ENCODE results near the gene ATRIP.

ATRIP gene

GRCh38 chr3:48416091-48416505, 30.4 kb upstream of the ATRIP start:
- Mint-ChIP-seq H3K4me1 (no peaks in the 10 kb centered on the region), H3K27ac (no peak overlapping the region), H3K9me3 (no peaks in the 10 kb centered on the region), H3K36me3 (no peaks in the 10 kb centered on the region), H3K4me3 (no peak overlapping the region)
- no peak for ATAC-seq
- DNase-seq (ENCODE audit: low spot score in 2 of 2), result no peak

GRCh38 chr3:48416546-48416945, 30.0 kb upstream of the ATRIP start:
- Mint-ChIP-seq H3K36me3 (no peaks in the 10 kb centered on the region), H3K4me3 (no peak overlapping the region), H3K4me1 (no peaks in the 10 kb centered on the region), H3K27ac (no peak overlapping the region), H3K9me3 (no peaks in the 10 kb centered on the region)
- DNase-seq (ENCODE audit: low spot score in 2 of 2) (no peak), ATAC-seq (no peak)

- no peak overlapping the region for H3K27ac Mint-ChIP-seq
- DNase-seq (ENCODE audit: low spot score in 2 of 2), result no peak
- H3K36me3 Mint-ChIP-seq, result no peaks in the 10 kb centered on the region
- no peaks in the 10 kb centered on the region for H3K9me3 Mint-ChIP-seq
- H3K4me1 Mint-ChIP-seq, result no peaks in the 10 kb centered on the region
- ATAC-seq, result no peak
- no peak overlapping the region for H3K4me3 Mint-ChIP-seq
Observed at GRCh38 chr3:48417529-48418108, 28.9 kb upstream of the ATRIP start.

GRCh38 chr3:48418140-48418539, 28.4 kb upstream of the ATRIP start:
- DNase-seq (ENCODE audit: low spot score in 2 of 2), result no peak
- Mint-ChIP-seq H3K27ac (no peak overlapping the region), H3K4me1 (no peaks in the 10 kb centered on the region), H3K4me3 (no peak overlapping the region), H3K9me3 (no peaks in the 10 kb centered on the region), H3K36me3 (no peaks in the 10 kb centered on the region)
- no peak for ATAC-seq

GRCh38 chr3:48418651-48419050, 27.9 kb upstream of the ATRIP start:
- Mint-ChIP-seq H3K27ac (no peak overlapping the region), H3K4me1 (no peaks in the 10 kb centered on the region), H3K4me3 (no peak overlapping the region), H3K36me3 (no peaks in the 10 kb centered on the region), H3K9me3 (no peaks in the 10 kb centered on the region)
- no peak for DNase-seq (ENCODE audit: low spot score in 2 of 2)
- no peak for ATAC-seq

GRCh38 chr3:48419149-48419548, 27.4 kb upstream of the ATRIP start:
- ATAC-seq (no peak), DNase-seq (ENCODE audit: low spot score in 2 of 2) (no peak)
- no peak overlapping the region for H3K27ac Mint-ChIP-seq
- H3K9me3 Mint-ChIP-seq, result no peaks in the 10 kb centered on the region
- no peaks in the 10 kb centered on the region for H3K4me1 Mint-ChIP-seq
- H3K36me3 Mint-ChIP-seq, result no peaks in the 10 kb centered on the region
- H3K4me3 Mint-ChIP-seq, result no peak overlapping the region

GRCh38 chr3:48419597-48419996, 26.9 kb upstream of the ATRIP start:
- H3K9me3 Mint-ChIP-seq, result no peaks in the 10 kb centered on the region
- H3K4me1 Mint-ChIP-seq, result no peaks in the 10 kb centered on the region
- no peak overlapping the region for H3K4me3 Mint-ChIP-seq
- no peak overlapping the region for H3K27ac Mint-ChIP-seq
- no peak for DNase-seq (ENCODE audit: low spot score in 2 of 2)
- ATAC-seq, result no peak
- H3K36me3 Mint-ChIP-seq, result no peaks in the 10 kb centered on the region

GRCh38 chr3:48420561-48420960, 26.0 kb upstream of the ATRIP start:
- no peaks in the 10 kb centered on the region for H3K9me3 Mint-ChIP-seq
- H3K4me1 Mint-ChIP-seq, result no peaks in the 10 kb centered on the region
- H3K4me3 Mint-ChIP-seq, result no peak overlapping the region
- H3K36me3 Mint-ChIP-seq, result no peaks in the 10 kb centered on the region
- DNase-seq (ENCODE audit: low spot score in 2 of 2), result no peak
- no peak overlapping the region for H3K27ac Mint-ChIP-seq
- ATAC-seq, result no peak

GRCh38 chr3:48422272-48422671, 24.3 kb upstream of the ATRIP start:
- DNase-seq (ENCODE audit: low spot score in 2 of 2) (no peak), ATAC-seq (no peak)
- Mint-ChIP-seq H3K36me3 (no peaks in the 10 kb centered on the region), H3K9me3 (no peaks in the 10 kb centered on the region), H3K4me3 (no peak overlapping the region), H3K4me1 (no peaks in the 10 kb centered on the region), H3K27ac (no peak overlapping the region)

- Mint-ChIP-seq H3K36me3 (no peaks in the 10 kb centered on the region), H3K9me3 (no peaks in the 10 kb centered on the region), H3K4me3 (no peak overlapping the region), H3K27ac (no peak overlapping the region), H3K4me1 (no peaks in the 10 kb centered on the region)
- DNase-seq (ENCODE audit: low spot score in 2 of 2), result no peak
- no peak for ATAC-seq
Observed at GRCh38 chr3:48422681-48423080, 23.9 kb upstream of the ATRIP start.

- no peak overlapping the region for H3K4me3 Mint-ChIP-seq
- no peaks in the 10 kb centered on the region for H3K9me3 Mint-ChIP-seq
- ATAC-seq, result no peak
- no peak overlapping the region for H3K27ac Mint-ChIP-seq
- H3K36me3 Mint-ChIP-seq, result no peaks in the 10 kb centered on the region
- no peak for DNase-seq (ENCODE audit: low spot score in 2 of 2)
- H3K4me1 Mint-ChIP-seq, result no peaks in the 10 kb centered on the region
Observed at GRCh38 chr3:48423241-48423882, 23.2 kb upstream of the ATRIP start.

GRCh38 chr3:48423883-48424695, 22.4 kb upstream of the ATRIP start:
- no peaks in the 10 kb centered on the region for H3K9me3 Mint-ChIP-seq
- no peak overlapping the region for H3K27ac Mint-ChIP-seq
- no peaks in the 10 kb centered on the region for H3K36me3 Mint-ChIP-seq
- DNase-seq (ENCODE audit: low spot score in 2 of 2) (no peak), ATAC-seq (no peak)
- H3K4me1 Mint-ChIP-seq, result no peaks in the 10 kb centered on the region
- H3K4me3 Mint-ChIP-seq, result no peak overlapping the region

GRCh38 chr3:48425281-48425812, 21.2 kb upstream of the ATRIP start:
- Mint-ChIP-seq H3K4me3 (no peak overlapping the region), H3K4me1 (peaks cover 7% of the 10 kb centered on the region), H3K9me3 (no peaks in the 10 kb centered on the region), H3K27ac (no peak overlapping the region), H3K36me3 (no peaks in the 10 kb centered on the region)
- no peak for DNase-seq (ENCODE audit: low spot score in 2 of 2)
- no peak for ATAC-seq

- no peak for DNase-seq (ENCODE audit: low spot score in 2 of 2)
Observed at GRCh38 chr3:48426401-48426909, 20.1 kb upstream of the ATRIP start.

GRCh38 chr3:48426944-48427629, 19.4 kb upstream of the ATRIP start:
- DNase-seq (ENCODE audit: low spot score in 2 of 2) (no peak), ATAC-seq (no peak)
- Mint-ChIP-seq H3K4me3 (no peak overlapping the region), H3K9me3 (no peaks in the 10 kb centered on the region), H3K4me1 (peaks cover 15% of the 10 kb centered on the region), H3K27ac (no peak overlapping the region), H3K36me3 (peaks cover 5% of the 10 kb centered on the region)

More at GRCh38 chr3:48426401-48426909, 20.1 kb upstream of the ATRIP start:
- peaks cover 5% of the 10 kb centered on the region for H3K36me3 Mint-ChIP-seq
- H3K4me3 Mint-ChIP-seq, result no peak overlapping the region
- H3K9me3 Mint-ChIP-seq, result no peaks in the 10 kb centered on the region
- H3K4me1 Mint-ChIP-seq, result peaks cover 15% of the 10 kb centered on the region
- no peak for ATAC-seq
- H3K27ac Mint-ChIP-seq, result no peak overlapping the region
